ENCODE data around the gene FHIT.

Gene FHIT

GRCh38 chr3:60970850-60971249, 280.4 kb downstream of the FHIT start:
- Histone ChIP-seq H3K4me2 (ENCODE audit: low read length) (no peak overlapping the region), H3K36me3 (ENCODE audit: control insufficient read depth, insufficient read depth, low read length) (no peaks in the 10 kb centered on the region), H3K4me1 (no peaks in the 10 kb centered on the region), H3K9me3 (ENCODE audit: control insufficient read depth, low read length) (no peaks in the 10 kb centered on the region), H2AFZ (no peak overlapping the region), H3K9ac (no peak overlapping the region), H3K79me2 (no peaks in the 10 kb centered on the region), H3K4me3 (ENCODE audit: low read depth, low read length) (no peak overlapping the region), H3K27ac (no peak overlapping the region), H3K27me3 (ENCODE audit: control insufficient read depth, insufficient read depth, low read length) (no peaks in the 10 kb centered on the region)
- TF ChIP-seq CTCF (IDR thresholded peaks at IDR 0.05), result no peak

GRCh38 chr3:60967141-60967540, 284.1 kb downstream of the FHIT start:
- Histone ChIP-seq H3K4me1 (no peaks in the 10 kb centered on the region), H3K9ac (no peak overlapping the region), H3K4me3 (ENCODE audit: low read depth, low read length) (no peak overlapping the region), H3K27me3 (ENCODE audit: control insufficient read depth, insufficient read depth, low read length) (no peaks in the 10 kb centered on the region), H2AFZ (no peak overlapping the region), H3K79me2 (no peaks in the 10 kb centered on the region), H3K27ac (no peak overlapping the region), H3K4me2 (ENCODE audit: low read length) (no peak overlapping the region), H3K9me3 (ENCODE audit: control insufficient read depth, low read length) (no peaks in the 10 kb centered on the region), H3K36me3 (ENCODE audit: control insufficient read depth, insufficient read depth, low read length) (no peaks in the 10 kb centered on the region)
- no peak for TF ChIP-seq CTCF (IDR thresholded peaks at IDR 0.05)

GRCh38 chr3:60957541-60957940, 293.7 kb downstream of the FHIT start:
- Histone ChIP-seq H3K4me3 (ENCODE audit: low read depth, low read length) (no peak overlapping the region), H2AFZ (no peak overlapping the region), H3K4me2 (ENCODE audit: low read length) (no peak overlapping the region), H3K79me2 (no peaks in the 10 kb centered on the region), H3K27me3 (ENCODE audit: control insufficient read depth, insufficient read depth, low read length) (no peaks in the 10 kb centered on the region), H3K27ac (no peak overlapping the region), H3K4me1 (no peaks in the 10 kb centered on the region), H3K9ac (no peak overlapping the region), H3K36me3 (ENCODE audit: control insufficient read depth, insufficient read depth, low read length) (no peaks in the 10 kb centered on the region), H3K9me3 (ENCODE audit: control insufficient read depth, low read length) (no peaks in the 10 kb centered on the region)
- TF ChIP-seq CTCF (IDR thresholded peaks at IDR 0.05), result no peak

GRCh38 chr3:60956729-60957128, 294.5 kb downstream of the FHIT start:
- no peak for TF ChIP-seq CTCF (IDR thresholded peaks at IDR 0.05)
- no peaks in the 10 kb centered on the region for H3K4me1 ChIP-seq
- H3K4me2 ChIP-seq (ENCODE audit: low read length), result no peak overlapping the region
- H3K79me2 ChIP-seq, result no peaks in the 10 kb centered on the region
- no peak overlapping the region for H2AFZ ChIP-seq
- H3K36me3 ChIP-seq (ENCODE audit: control insufficient read depth, insufficient read depth, low read length), result no peaks in the 10 kb centered on the region
- no peaks in the 10 kb centered on the region for H3K9me3 ChIP-seq (ENCODE audit: control insufficient read depth, low read length)
- no peak overlapping the region for H3K9ac ChIP-seq
- H3K27ac ChIP-seq, result no peak overlapping the region
- no peak overlapping the region for H3K4me3 ChIP-seq (ENCODE audit: low read depth, low read length)
- H3K27me3 ChIP-seq (ENCODE audit: control insufficient read depth, insufficient read depth, low read length), result no peaks in the 10 kb centered on the region

GRCh38 chr3:60955034-60955433, 296.2 kb downstream of the FHIT start:
- H3K4me3 ChIP-seq (ENCODE audit: low read depth, low read length), result no peak overlapping the region
- H3K9ac ChIP-seq, result no peak overlapping the region
- H3K4me1 ChIP-seq, result no peaks in the 10 kb centered on the region
- H3K79me2 ChIP-seq, result no peaks in the 10 kb centered on the region
- no peak overlapping the region for H3K4me2 ChIP-seq (ENCODE audit: low read length)
- no peak overlapping the region for H3K27ac ChIP-seq
- H2AFZ ChIP-seq, result no peak overlapping the region
- no peaks in the 10 kb centered on the region for H3K36me3 ChIP-seq (ENCODE audit: control insufficient read depth, insufficient read depth, low read length)
- H3K27me3 ChIP-seq (ENCODE audit: control insufficient read depth, insufficient read depth, low read length), result no peaks in the 10 kb centered on the region
- no peak for TF ChIP-seq CTCF (IDR thresholded peaks at IDR 0.05)
- H3K9me3 ChIP-seq (ENCODE audit: control insufficient read depth, low read length), result peaks cover 2% of the 10 kb centered on the region
